Breast epithelium (tissue), 4 donors: Measurements from ENCODE around the gene SNAI3. TPM values are rescaled to one million over a fixed set of nuclear protein-coding genes. Genes with fewer than 3 reads are reported as not detected.

Experiments used
- DNase-seq, 2 donors: peaks; one replicate each; pipeline ENCODE4 v3.0.0-alpha.2; 2019; ENCODE audit warnings: low spot score in 2 of 2
- H3K27ac ChIP-seq, 2 donors: fragments of 200-600 bp; sonication (generic) in 1 of 2; one replicate each; pipeline ENCODE4 v1.5.1; 2016 to 2019; ENCODE audit warnings: mild to moderate bottlenecking in 1 of 2
- H3K27me3 ChIP-seq, 2 donors: fragments of 200-600 bp; sonication (generic) in 1 of 2; one replicate each; pipeline versions ENCODE4 v1.5.1 to v1.6.0; 2017 to 2019; ENCODE audit warnings: control low read depth in 1 of 2, mild to moderate bottlenecking in 1 of 2
- H3K36me3 ChIP-seq: fragments of 200-600 bp; one replicate; pipeline ENCODE4 v1.5.1; 2019
- H3K4me1 ChIP-seq, 2 donors: fragments of 200-600 bp; sonication (generic); one replicate each; pipeline ENCODE4 v1.5.1; 2016 to 2019; ENCODE audit warnings: control low read depth in 1 of 2
- H3K4me3 ChIP-seq, 3 donors: fragments of 200-600 bp; sonication (generic); 1 replicate in 2 of 3; 2 replicates in 1 of 3; pipeline ENCODE4 v1.5.1; 2016 to 2019; ENCODE audit warnings: mild to moderate bottlenecking in 3 of 3, moderate library complexity in 2 of 3
- H3K9me3 ChIP-seq, 2 donors: fragments of 200-600 bp; sonication (generic) in 1 of 2; one replicate each; pipeline ENCODE4 v1.5.1; 2016 to 2019; ENCODE audit warnings: control low read depth in 1 of 2
- CTCF ChIP-seq, 3 donors: fragments of 450-650 bp; IDR thresholded peaks; one replicate each; pipeline ENCODE4 v1.5.1; 2016 to 2017; ENCODE audit warnings: antibody characterized with exemption in 3 of 3, mild to moderate bottlenecking in 3 of 3, moderate library complexity in 3 of 3
- POLR2A ChIP-seq: fragments of 450-650 bp; IDR thresholded peaks from one replicate; pipeline ENCODE4 v1.6.1; 2016; ENCODE audit warnings: antibody characterized with exemption, mild to moderate bottlenecking, moderate library complexity
- POLR2AphosphoS5 ChIP-seq, 3 donors: sonication (generic); formaldehyde crosslinking; IDR thresholded peaks; one replicate each; pipeline ENCODE4 v1.6.1; 2017; ENCODE audit warnings: antibody characterized with exemption in 3 of 3
- intact Hi-C: fragments of 100-400 bp; cut with DNase I; formaldehyde crosslinking; loops from one replicate; pipeline ENCODE4 v1.15.1; 2023; ENCODE audit warnings: low total_unique reads
- total RNA-seq, 3 donors: library from RNA; depleted of rRNA; stranded (reverse); fragments of >200 nt; gene quantifications; one replicate each; pipeline ENCODE4 v1.1.0, GENCODE V29; 2016

The SNAI3 gene
- total RNA-seq, 3 donors from 2014 or later, result 0.66 to 0.96 (median 0.73) TPM

DNA sequence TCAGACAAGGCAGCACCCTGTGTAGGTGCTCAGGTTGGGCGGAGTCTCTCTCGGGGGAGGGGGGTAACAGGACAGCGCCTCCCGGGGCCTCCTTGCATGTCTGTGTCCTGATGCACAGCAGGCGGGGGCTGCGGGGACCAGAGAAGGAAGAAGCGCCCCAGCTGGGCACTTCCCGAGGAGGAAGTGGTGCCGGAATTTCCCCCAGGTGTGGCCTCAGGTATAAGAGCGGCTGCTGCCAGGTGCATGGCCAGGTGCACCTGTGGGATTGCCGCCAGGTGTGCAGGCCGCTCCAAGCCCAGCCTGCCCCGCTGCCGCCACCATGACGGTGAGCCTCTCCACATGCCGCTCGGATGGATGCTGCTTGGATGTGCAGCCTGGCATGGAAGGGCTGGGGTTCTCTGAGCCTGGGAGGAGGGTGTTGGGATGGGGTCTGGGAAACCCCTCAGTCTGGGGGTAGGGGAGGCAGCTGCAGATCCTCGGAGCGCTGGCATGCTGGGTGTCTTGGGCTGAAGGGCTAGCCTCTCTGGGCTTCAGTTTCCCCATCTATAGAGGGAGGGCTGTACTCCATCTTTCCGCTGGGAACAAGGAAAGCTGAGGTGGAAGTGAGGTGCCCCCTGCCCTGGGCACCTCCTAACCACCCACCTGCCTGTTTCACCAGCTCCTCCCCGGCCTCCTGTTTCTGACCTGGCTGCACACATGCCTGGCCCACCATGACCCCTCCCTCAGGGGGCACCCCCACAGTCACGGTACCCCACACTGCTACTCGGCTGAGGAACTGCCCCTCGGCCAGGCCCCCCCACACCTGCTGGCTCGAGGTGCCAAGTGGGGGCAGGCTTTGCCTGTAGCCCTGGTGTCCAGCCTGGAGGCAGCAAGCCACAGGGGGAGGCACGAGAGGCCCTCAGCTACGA lies 47.7 kb downstream of the SNAI3 start, which contains the start of gene IL17C:
TSS of gene IL17C (plus strand) at position 250 of the 908 bp plus-strand sequence. CDS start at position 320, 70 bp downstream.
- Histone ChIP-seq H3K27me3 (peaks cover 2 to 45% of the 10 kb centered on the region in 2 donors), H3K36me3 (no peaks in the 10 kb centered on the region), H3K4me3 (peak within 1 kb of the TSS in 1 of 3 donors; percentile 19), H3K4me1 (peaks cover 0 to 17% of the 10 kb centered on the region in 2 donors), H3K27ac (no peak within 1 kb of the TSS), H3K9me3 (no peaks in the 10 kb centered on the region)
- no peak for TF ChIP-seq POLR2A
- TF ChIP-seq POLR2AphosphoS5 (IDR thresholded peaks at IDR 0.05), result no peak
- TF ChIP-seq CTCF (IDR thresholded peaks at IDR 0.05), result no peak
- intact Hi-C loops, result no loop called here
- DNase-seq, result no peak

DNA sequence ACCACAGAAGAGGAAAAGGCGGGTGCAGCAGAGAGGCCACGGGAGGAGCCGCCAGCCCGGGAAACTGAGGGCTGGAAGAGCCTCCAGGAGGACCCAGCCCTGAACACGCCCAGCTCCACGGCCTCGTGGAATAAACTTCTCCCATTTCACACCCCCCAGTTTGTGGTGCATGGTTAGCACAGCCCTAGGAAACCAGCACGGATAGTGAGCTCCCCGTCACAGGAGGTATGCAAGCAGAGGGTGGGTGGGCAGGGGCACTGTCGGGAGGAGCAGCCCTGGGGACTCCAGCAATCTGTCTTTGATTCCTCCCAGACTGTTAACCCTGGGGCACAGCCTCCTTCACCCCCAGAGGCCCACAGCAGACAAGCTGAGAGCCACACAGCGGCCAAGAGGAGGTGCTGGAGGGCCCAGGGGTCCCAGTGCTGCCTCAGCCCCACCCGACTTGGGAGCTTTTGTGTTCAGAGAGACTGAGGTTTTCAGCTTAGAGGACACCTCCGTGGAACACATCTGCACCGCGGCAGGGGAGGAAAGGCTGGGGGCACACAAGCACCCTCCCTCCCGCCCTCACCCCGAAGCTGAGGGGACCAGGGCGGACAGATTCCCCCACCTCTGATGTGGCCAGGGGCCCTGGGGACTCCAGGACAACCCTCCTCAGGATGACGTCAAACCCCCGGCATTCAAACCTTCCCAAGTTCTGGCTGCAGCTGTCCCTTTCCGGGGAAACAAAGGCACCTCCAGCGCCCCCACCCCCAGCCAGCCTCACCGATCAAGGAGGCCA lies 49.6 kb downstream of the SNAI3 start:
- Histone ChIP-seq H3K4me1 (peaks cover 0 to 17% of the 10 kb centered on the region in 2 donors), H3K4me3 (no peak overlapping the region), H3K27ac (no peak overlapping the region), H3K27me3 (peaks cover 2 to 45% of the 10 kb centered on the region in 2 donors), H3K9me3 (no peaks in the 10 kb centered on the region), H3K36me3 (no peaks in the 10 kb centered on the region)
- intact Hi-C loops, result no loop called here
- TF ChIP-seq POLR2AphosphoS5 (IDR thresholded peaks at IDR 0.05) (no peak), CTCF (IDR thresholded peaks at IDR 0.05) (no peak), POLR2A (no peak)
- no peak for DNase-seq

- Histone ChIP-seq H3K36me3 (peaks cover 1% of the 10 kb centered on the region), H3K4me3 (no peak overlapping the region), H3K9me3 (no peaks in the 10 kb centered on the region), H3K27me3 (peaks cover 2 to 41% of the 10 kb centered on the region in 2 donors), H3K4me1 (peaks cover 0 to 17% of the 10 kb centered on the region in 2 donors), H3K27ac (no peak overlapping the region)
- intact Hi-C loops, result no loop called here
- TF ChIP-seq POLR2A (no peak), CTCF (IDR thresholded peaks at IDR 0.05) (no peak), POLR2AphosphoS5 (IDR thresholded peaks at IDR 0.05) (no peak)
- DNase-seq, result no peak
These were observed 50.5 kb downstream of the SNAI3 start for GRCh38 chr16:88635671-88636319.

GRCh38 chr16:88634994-88635670 lies 51.2 kb downstream of the SNAI3 start:
- no peak for DNase-seq
- H3K27me3 ChIP-seq, result peaks cover 2 to 34% of the 10 kb centered on the region in 2 donors
- no peaks in the 10 kb centered on the region for H3K9me3 ChIP-seq
- peaks cover 8% of the 10 kb centered on the region for H3K36me3 ChIP-seq
- intact Hi-C loops, result no loop called here
- peak overlapping the region; percentile 29 to 69 (median 44) for H3K4me3 ChIP-seq
- TF ChIP-seq POLR2A (no peak), CTCF (IDR thresholded peaks at IDR 0.05) (no peak)
- peaks cover 0 to 17% of the 10 kb centered on the region in 2 donors for H3K4me1 ChIP-seq
- no peak overlapping the region for H3K27ac ChIP-seq
